NCI-H748 (cell line): ENCODE measurements around the gene TAS2R3.
"Not testable (repeated sequence)": the region's sequence is repeated elsewhere in the genome, so short reads cannot be mapped to it uniquely, and the experiment has no call there.

Experiments used
- DNase-seq: peaks from one replicate; lab custom pipeline; 2025; ENCODE audit not compliant: unreplicated experiment; lab: John Stamatoyannopoulos, UW

Gene TAS2R3

GRCh38 chr7:141763797-141764196 lies at the start of gene TAS2R3:
TAS2R3 (plus strand) TSS chr7:141764097; CDS start chr7:141764159, 62 bp downstream.
- DNase-seq, result no peak

- DNase-seq, result no peak
Observed at GRCh38 chr7:141714571-141714970, 49.3 kb upstream of the TAS2R3 start.

- DNase-seq, result no peak
Observed at GRCh38 chr7:141715018-141715417, 48.9 kb upstream of the TAS2R3 start.

GRCh38 chr7:141715794-141716689 lies 47.9 kb upstream of the TAS2R3 start:
- DNase-seq, result no peak

GRCh38 chr7:141717450-141717849 lies 46.4 kb upstream of the TAS2R3 start:
- DNase-seq, result no peak

DNA sequence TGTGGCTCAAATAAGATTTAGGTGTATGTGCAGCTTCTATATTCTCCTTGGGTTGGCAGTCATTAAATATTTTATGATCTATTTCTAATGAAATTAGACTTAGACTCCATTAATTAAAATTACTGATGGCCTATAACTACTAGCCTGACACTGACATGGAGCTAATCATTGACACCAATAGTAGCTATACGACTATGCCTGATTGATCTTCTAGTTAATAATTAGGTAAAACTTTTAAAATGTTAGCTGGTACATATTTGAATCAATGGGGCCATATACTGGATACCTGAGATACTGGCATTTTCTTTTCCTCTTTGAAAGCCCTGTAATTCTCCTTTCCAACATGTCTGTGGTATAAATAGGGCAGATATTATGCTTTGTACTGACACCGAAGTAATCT lies 41.4 kb upstream of the TAS2R3 start:
- no peak for DNase-seq

GRCh38 chr7:141729020-141729419 lies 34.9 kb upstream of the TAS2R3 start:
- no peak for DNase-seq

DNA sequence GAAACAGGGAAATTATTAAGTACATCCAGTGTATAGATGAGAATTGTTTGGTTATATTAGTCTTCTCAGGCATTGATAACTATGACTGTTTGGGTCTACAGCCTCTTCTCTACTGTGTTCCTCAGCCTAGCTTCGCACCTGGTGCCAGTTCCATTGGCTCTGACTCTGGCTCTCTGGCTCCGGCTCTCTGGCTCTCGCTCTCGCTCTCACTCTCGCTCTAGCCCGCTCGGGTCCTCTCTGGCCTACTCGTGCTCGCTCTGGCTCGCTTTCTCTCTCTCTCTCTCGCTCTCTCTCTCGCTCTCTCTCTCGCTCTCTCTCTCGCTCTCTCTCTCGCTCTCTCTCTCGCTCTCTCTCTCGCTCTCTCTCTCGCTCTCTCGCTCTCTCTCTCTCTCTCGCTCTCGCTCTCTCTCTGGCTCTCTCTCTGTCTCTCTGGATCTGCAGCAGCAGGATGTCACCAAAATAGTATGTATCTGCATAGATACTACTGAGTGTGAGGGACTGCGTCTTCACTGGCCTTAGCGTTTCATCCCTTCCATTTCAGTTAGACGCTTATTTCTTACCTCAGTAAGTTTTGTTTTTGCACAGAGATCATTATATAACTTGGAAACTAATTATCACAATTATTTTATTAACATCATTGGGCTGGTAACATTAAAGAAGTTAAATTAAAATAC lies 32.3 kb upstream of the TAS2R3 start:
- DNase-seq, result no peak

DNA sequence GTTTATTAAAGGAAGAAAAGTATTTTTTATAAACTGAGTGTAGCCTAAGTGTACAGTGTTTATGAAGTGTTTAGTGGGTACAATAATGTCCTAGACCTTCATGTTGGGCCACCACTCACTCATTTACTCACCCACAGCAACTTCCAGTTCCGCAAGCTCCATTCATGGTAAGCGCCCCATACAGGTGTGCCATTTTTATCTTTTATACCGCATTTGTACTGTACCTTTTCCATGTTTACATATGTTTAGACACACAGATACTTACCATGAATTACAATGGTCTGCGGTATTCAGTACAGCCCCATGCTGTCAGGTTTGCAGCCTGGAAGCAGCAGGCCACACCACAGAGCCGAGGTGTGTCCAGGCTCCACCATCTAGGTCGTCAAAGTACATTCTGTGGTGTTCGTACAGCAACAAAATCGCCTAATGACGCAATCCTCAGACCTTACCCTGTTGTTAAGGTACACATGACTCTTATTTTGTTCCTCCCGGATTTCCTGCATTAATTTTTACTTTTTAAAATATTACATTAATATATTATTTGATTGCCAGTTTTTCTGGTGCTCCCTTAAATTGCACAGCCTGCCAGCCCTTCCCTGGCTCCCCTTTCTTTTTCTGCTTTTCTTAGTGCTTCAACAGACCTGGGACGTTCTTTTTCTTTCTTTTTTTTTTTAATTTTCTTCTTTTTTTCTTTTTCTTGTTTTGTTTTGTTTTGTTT lies 26.6 kb upstream of the TAS2R3 start:
- peak; percentile 66 for DNase-seq

- peak; percentile 97 for DNase-seq
Observed at GRCh38 chr7:141737836-141738591, 25.9 kb upstream of the TAS2R3 start, which contains the start of gene SSBP1. SSBP1 (plus strand) TSS chr7:141738358; CDS start chr7:141739167, 809 bp downstream.

GRCh38 chr7:141738592-141739013 lies 25.3 kb upstream of the TAS2R3 start:
- DNase-seq, result no peak

DNA sequence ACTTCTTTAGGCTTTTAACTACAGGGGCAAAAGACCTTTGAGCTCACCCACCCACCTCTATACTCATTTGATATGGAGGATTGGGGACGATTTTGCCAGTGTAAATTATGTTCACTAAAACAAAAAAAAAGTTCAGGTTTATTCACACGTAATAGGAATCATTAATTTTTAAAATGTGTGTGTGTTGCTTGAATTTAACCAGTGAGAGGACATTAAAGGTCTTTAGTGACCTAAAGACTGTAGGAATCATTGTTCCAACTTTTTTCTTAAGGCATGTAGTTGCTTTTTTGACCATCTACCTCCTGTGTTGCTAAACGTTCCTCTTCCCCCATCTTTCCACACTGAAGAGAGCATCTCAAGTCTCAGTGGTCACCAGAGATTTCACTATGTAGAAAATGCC lies 24.6 kb upstream of the TAS2R3 start:
- no peak for DNase-seq

DNA sequence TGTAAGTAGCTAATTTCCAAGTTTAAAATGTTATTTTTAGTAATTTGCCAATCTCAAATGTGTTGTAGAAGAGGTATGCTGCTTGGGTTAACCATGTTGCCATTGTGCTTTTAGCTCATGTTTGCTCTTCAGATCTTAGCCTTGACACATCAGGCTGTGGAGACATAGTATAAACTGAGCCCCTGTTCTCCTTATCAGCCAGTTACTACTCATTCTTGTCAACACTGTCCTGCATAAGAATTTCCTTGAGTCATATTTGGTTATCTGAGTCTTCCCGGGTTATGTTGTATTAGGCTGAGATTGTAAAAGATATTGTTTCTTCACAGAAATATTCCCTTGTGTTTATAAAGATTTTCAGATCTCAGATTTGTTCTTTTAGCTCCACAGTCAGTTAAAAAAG lies 21.7 kb upstream of the TAS2R3 start:
- DNase-seq, result no peak

- DNase-seq, result no peak
Observed at GRCh38 chr7:141744131-141744530, 19.8 kb upstream of the TAS2R3 start.

DNA sequence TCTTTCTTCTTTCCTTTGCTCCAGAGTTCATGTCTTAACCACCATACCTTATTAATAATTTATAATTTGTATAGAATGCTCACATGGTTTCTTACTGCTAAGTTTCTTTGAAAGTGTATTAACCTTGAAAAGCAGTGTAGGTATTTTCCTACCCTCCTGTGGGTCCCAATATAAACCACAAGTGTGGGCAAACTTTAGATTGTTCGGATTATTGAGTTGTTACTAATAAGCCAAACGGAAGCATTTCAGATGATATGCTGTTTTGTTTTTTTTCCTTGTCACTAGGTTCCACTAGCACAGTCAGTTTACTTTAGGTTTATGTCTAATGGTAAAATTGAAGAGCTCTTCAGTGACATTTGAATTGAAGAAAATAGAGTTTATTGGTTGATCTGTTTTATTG lies 15.5 kb upstream of the TAS2R3 start:
- no peak for DNase-seq

DNA sequence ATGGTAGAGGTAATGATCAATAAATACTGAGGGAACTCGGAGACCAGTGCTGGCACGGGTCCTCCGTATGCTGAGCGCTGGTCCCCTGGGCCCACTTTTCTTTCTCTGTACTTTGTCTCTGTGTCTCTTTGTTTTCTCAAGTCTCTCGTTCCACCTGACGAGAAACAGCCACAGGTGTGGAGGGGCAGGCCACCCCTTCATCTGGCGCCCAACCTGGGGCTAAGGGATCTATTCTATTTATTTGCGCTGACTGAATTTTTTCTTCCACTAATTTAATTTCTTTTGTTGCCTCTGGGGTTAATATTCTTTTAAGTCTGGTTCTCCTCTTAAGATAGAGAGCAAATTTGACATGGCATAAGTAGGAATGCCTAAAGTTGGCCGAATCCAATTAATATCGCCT lies 12.0 kb upstream of the TAS2R3 start:
- peak; percentile 26 for DNase-seq

GRCh38 chr7:141752634-141753033 lies 11.3 kb upstream of the TAS2R3 start:
- no peak for DNase-seq

GRCh38 chr7:141754939-141755338 lies 9.0 kb upstream of the TAS2R3 start:
- peak; percentile 24 for DNase-seq

DNA sequence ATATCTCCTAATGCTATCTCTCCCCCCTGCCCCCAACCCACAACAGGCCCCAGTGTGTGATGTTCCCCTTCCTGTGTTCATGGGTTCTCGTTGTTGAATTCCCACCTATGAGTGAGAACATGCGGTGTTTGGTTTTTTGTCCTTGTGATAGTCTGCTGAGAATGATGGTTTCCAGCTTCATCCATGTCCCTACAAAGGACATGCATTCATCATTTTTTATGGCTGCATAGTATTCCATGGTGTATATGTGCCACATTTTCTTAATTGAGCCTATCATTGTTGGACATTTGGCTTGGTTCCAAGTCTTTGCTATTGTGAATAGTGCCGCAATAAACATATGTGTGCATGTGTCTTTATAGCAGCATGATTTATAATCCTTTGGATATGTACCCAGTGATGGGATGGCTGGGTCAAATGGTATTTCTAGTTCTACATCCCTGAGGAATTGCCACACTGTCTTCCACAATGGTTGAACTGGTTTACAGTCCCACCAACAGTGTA lies 6.2 kb downstream of the TAS2R3 start:
- DNase-seq, result not testable (repeated sequence)

DNA sequence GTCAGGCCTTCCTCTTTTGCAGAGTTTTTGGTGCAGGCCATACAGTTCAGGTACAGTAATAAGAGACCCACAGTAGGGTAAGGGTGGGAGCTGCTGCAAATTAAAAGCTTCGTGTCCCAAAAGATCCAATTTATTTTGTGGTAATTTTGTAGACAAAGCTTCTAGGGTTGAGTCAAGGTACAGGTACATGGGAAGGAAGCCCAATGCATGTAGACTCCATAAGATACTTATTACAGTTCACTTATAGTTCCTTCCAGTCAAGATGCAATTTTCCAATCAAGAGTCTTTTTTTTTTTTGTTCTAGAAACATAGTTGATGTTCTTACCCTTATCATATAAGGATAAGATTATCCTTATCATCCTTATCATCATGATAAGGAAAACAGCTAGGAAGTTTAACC lies 12.5 kb downstream of the TAS2R3 start, which contains the start of gene TAS2R4:
TSS of gene TAS2R4 (plus strand) at position 301 of the 400 bp plus-strand sequence. CDS start 1,815 bp downstream, outside the sequence.
- no peak for DNase-seq
